ENCODE measurements around the gene RELN.

RELN gene

DNA sequence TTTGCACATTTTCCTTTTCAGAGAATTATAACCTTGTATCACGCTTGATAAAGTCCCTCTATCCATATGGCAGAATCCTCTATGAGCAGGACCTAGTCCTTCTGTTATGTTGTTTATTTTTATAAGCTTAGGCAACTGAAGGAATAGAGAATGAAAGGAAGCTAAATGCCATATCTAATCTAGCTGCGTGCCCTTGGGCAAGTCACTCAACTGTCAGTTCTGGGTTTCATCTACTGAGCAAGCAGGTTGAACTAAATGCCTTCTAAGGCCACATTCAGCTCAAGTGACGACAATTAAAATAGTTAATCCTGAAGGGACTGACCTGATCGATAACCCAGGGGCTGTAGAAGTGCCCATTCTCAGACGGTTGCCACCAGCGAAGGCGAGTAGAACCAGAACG lies 449.6 kb downstream of the RELN start:
- DNase-seq (ENCODE audit: low spot score), result no peak
- no peak overlapping the region for H3K4me3 ChIP-seq
- TF ChIP-seq, protein P1, sequence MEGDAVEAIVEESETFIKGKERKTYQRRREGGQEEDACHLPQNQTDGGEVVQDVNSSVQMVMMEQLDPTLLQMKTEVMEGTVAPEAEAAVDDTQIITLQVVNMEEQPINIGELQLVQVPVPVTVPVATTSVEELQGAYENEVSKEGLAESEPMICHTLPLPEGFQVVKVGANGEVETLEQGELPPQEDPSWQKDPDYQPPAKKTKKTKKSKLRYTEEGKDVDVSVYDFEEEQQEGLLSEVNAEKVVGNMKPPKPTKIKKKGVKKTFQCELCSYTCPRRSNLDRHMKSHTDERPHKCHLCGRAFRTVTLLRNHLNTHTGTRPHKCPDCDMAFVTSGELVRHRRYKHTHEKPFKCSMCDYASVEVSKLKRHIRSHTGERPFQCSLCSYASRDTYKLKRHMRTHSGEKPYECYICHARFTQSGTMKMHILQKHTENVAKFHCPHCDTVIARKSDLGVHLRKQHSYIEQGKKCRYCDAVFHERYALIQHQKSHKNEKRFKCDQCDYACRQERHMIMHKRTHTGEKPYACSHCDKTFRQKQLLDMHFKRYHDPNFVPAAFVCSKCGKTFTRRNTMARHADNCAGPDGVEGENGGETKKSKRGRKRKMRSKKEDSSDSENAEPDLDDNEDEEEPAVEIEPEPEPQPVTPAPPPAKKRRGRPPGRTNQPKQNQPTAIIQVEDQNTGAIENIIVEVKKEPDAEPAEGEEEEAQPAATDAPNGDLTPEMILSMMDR (IDR thresholded peaks at IDR 0.05), result no peak
- no peak overlapping the region for H3K27ac ChIP-seq

DNA sequence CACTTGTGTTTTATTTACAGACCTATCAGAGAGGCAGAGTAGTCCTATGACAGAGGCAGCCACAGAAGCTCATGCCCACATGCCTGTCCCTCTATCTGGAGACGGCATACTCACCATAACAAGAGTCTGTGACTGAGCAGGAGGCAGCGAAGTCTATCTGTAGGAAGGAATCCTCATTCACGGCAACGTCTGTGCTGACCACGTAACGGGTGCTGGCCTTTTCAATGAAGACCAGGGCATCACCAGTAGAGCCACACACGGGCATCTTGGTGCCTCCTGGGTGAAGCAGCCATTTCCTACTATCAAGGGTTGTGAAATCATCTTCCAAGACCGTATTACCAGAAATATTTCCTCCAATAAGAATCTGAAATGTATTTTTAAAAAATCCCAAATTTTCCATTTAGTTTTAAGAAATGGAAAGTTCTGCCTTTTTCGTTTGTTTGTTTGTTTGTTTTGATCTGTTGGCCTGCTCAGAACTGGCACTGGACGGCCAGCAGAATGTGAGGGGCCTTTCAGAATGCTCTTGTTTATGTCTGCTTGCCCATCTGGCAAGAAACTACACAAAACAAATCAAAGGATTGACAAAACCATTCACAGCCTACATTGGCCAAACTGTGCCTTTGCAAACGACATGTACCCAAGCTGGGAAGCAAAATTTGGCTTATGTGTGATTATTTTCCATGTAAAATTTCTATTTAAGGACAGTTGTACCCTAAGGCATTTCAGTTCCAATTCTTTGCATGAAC lies 450.3 kb downstream of the RELN start:
- TF ChIP-seq, protein P1 (IDR thresholded peaks at IDR 0.05), result no peak
- Histone ChIP-seq H3K27ac (no peak overlapping the region), H3K4me3 (no peak overlapping the region)
- no peak for DNase-seq (ENCODE audit: low spot score)

DNA sequence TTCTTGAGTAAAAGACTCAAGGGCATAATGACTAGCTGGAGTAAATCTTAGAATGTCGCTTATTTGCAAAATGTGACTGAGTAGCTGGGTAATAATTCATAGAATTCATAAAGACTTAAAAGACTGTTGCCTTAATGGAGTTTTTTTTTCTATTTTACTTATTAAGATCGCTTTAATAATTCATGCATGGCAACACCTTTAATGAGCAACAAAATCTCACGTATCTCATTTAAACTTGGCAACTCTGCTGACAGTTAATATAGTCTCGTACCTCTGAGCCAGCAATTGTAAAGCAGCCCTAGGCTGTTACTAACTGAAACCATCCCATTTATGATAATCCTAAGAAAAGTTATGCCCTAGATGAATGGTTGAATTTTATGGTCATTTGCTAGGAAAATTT lies 455.7 kb downstream of the RELN start:
- no peak for DNase-seq (ENCODE audit: low spot score)
- TF ChIP-seq, protein P1 (IDR thresholded peaks at IDR 0.05), result no peak
- H3K27ac ChIP-seq, result no peak overlapping the region
- no peak overlapping the region for H3K4me3 ChIP-seq

DNA sequence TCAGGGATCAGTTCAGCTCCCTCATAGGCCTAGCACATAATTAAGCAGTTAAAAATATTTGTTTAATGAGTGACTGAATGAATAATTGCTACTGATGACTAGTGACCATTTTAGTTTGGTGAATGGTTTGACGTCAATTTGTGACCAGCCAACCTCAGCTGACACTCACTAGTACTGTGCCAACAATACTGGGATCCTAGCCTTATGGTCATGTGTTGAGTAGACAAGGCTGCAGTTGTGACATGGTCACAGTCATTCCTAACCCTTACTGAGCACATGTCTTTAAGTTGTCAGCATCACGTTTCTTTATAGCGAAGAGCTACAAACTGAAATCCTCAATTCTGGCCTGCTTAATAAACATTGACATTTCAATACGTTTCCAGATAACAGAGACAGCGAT lies 456.5 kb downstream of the RELN start:
- DNase-seq (ENCODE audit: low spot score), result no peak
- TF ChIP-seq, protein P1 (IDR thresholded peaks at IDR 0.05), result no peak
- H3K27ac ChIP-seq, result no peak overlapping the region
- no peak overlapping the region for H3K4me3 ChIP-seq

DNA sequence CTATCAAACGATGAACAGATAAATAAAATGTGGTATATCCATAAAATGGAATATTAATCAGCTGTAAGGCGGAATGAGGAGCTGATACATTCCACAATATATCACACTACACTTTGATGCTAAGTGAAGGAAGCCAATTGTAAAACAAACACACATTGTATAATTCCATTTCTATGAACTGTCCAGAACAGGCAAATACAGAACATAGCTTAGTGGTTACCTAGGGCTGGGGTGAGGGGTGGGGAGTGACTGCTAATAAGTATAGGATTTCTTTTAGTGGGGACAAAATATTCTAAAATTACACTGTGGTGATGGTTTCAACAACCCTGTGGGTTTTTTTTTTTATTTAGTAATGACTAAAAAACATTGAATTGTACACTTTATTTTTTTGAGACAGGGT lies 461.3 kb downstream of the RELN start:
- Histone ChIP-seq H3K27ac (no peak overlapping the region), H3K4me3 (no peak overlapping the region)
- no peak for DNase-seq (ENCODE audit: low spot score)
- TF ChIP-seq, protein P1 (IDR thresholded peaks at IDR 0.05), result no peak

DNA sequence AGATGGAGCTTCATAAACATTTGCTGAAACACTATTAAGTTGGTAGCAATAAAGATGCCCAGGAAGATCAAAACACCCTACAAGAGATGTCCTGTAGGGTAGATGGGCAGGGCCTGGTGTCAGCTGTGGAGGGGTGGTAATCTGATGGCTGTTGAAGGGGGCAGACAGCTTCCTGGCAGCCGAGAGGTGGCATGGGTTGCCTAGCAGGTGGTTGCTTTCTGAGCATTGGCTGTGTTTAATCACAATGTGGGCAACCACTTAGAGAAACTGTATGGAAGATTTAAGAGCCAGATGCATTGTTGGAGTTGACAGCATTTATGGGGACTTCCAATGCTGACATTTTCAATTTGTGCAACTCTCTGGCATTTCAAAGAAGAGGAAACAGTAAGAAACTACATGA lies 463.5 kb downstream of the RELN start:
- Histone ChIP-seq H3K27ac (no peak overlapping the region), H3K4me3 (no peak overlapping the region)
- no peak for DNase-seq (ENCODE audit: low spot score)
- TF ChIP-seq, protein P1 (IDR thresholded peaks at IDR 0.05), result no peak
